ENCODE results near the gene PRR30.

GRCh38 chr2:27170581-27171337 is 31.5 kb upstream of the PRR30 start:
- TF ChIP-seq EZH2 (IDR thresholded peaks at IDR 0.05) (no peak), SRF (IDR thresholded peaks at IDR 0.05; ENCODE audit: low read depth) (no peak), ELF1 (IDR thresholded peaks at IDR 0.05; ENCODE audit: borderline replicate concordance, low read depth) (no peak), SIN3A (IDR thresholded peaks at IDR 0.05; ENCODE audit: low read depth) (no peak), POLR2A (IDR thresholded peaks at IDR 0.05; ENCODE audit: borderline replicate concordance, extremely low read depth, insufficient read depth, insufficient read length) (no peak), CTCF (IDR thresholded peaks at IDR 0.05 in 2 of 3, conservative IDR thresholded peaks at IDR 0.05 in 1 of 3; ENCODE audit: borderline replicate concordance in 1 of 3, insufficient read depth in 1 of 3, low read depth in 2 of 3, low read length in 2 of 3) (no peak), SP1 (IDR thresholded peaks at IDR 0.05; ENCODE audit: low read depth) (no peak), CEBPB (IDR thresholded peaks at IDR 0.05; ENCODE audit: low read depth) (no peak), EGR1 (IDR thresholded peaks at IDR 0.05; ENCODE audit: low read depth) (no peak), ZFX (IDR thresholded peaks at IDR 0.05) (no peak), ZNF274 (IDR thresholded peaks at IDR 0.05; ENCODE audit: low read depth, low read length) (no peak)

Data from HCT116 (cell line).